ENCODE results near the gene CECR2. TPM values are rescaled to one million over a fixed set of nuclear protein-coding genes. Genes with fewer than 3 reads are reported as not detected.
"Not testable (repeated sequence)": the region's sequence is repeated elsewhere in the genome, so short reads cannot be mapped to it uniquely, and the experiment has no call there.

CECR2 gene
- total RNA-seq, 4 donors from 2014 or later: 1.1 to 2.1 (median 1.3) TPM

DNA sequence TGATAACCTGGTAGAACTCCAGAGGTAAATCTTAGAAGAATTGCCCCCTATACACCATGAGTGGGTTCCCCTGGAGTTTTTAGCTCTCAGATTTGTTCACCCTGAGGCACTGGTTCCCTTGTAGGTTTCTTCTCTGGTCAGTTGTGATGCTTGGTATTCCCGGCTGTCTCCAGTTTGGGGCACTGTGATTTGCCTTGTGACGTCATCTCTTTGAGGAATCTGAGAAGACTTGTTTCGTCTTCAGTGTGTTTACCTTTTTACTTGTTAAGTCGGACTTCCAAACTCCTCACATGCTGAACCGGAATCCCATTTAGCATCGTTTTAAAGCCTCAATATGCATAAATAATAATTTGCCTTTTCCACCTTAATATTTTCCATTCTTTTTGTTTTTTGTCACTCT, 54.4 kb downstream of the CECR2 start:
- Histone ChIP-seq H3K27ac (replicated peaks in 1 of 4) (no peak overlapping the region), H3K4me1 (no peaks in the 10 kb centered on the region), H3K4me3 (no peak overlapping the region), H3K27me3 (no peaks in the 10 kb centered on the region), H3K9me3 (no peaks in the 10 kb centered on the region), H3K36me3 (no peaks in the 10 kb centered on the region)
- intact Hi-C loops (cut with DNase I): no loop called here
- TF ChIP-seq, protein P1, sequence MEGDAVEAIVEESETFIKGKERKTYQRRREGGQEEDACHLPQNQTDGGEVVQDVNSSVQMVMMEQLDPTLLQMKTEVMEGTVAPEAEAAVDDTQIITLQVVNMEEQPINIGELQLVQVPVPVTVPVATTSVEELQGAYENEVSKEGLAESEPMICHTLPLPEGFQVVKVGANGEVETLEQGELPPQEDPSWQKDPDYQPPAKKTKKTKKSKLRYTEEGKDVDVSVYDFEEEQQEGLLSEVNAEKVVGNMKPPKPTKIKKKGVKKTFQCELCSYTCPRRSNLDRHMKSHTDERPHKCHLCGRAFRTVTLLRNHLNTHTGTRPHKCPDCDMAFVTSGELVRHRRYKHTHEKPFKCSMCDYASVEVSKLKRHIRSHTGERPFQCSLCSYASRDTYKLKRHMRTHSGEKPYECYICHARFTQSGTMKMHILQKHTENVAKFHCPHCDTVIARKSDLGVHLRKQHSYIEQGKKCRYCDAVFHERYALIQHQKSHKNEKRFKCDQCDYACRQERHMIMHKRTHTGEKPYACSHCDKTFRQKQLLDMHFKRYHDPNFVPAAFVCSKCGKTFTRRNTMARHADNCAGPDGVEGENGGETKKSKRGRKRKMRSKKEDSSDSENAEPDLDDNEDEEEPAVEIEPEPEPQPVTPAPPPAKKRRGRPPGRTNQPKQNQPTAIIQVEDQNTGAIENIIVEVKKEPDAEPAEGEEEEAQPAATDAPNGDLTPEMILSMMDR (IDR thresholded peaks at IDR 0.05): no peak
- TF ChIP-seq POLR2AphosphoS5 (IDR thresholded peaks at IDR 0.05): no peak
- TF ChIP-seq EP300 (IDR thresholded peaks at IDR 0.05): no peak
- TF ChIP-seq POLR2A (IDR thresholded peaks at IDR 0.05; ENCODE audit: low read depth): no peak
- DNase-seq (ENCODE audit: extremely low spot score): peak; percentile 39
- 81% methylated on average over 6 of the region's 6 CpGs for WGBS

DNA sequence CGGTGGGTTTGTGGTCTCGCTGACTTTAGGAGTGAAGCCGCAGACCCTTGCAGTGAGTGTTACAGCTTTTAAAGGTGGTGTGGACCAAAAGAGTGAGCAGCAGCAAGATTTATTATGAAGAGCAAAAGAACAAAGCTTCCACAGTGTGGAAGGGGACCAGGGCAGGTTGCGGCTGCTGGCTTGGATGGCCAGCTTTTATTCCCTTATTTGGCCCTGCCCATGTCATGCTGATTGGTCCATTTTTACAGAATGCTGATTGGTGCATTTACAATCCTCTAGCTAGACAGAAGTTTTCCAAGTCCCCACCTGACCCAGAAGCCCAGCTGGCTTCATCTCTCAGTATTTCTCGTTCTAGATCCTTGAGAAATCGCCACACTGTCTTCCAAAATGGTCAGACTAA, 58.3 kb downstream of the CECR2 start:
- H3K9me3 ChIP-seq; H3K36me3 ChIP-seq; H3K27me3 ChIP-seq; H3K4me1 ChIP-seq; intact Hi-C loops (cut with DNase I); DNase-seq (ENCODE audit: extremely low spot score); H3K4me3 ChIP-seq; H3K27ac ChIP-seq (replicated peaks in 1 of 4): not testable (repeated sequence)
- 77% methylated on average over 6 of the region's 6 CpGs for WGBS

DNA sequence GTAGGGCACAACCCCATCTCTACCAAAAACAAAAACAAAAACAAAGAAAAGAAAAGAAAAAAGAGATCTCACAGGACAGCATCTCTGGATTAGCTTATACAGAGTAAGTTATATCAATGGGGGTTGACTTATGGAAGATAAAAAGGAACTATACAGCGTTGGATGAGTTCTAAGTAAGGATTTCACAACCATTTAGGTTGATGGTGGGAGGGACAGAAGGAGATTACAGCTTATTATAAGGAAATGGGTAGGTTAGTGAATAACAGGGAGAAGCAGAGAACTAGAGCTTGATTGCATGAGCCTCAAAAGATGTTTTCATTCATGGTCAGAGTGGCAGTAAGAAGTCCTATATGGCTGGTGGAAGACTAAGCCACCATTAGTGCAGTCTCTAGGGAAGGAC, 60.3 kb downstream of the CECR2 start:
- Histone ChIP-seq H3K27ac (replicated peaks in 1 of 4) (no peak overlapping the region), H3K27me3 (no peaks in the 10 kb centered on the region), H3K4me3 (no peak overlapping the region), H3K4me1 (peaks cover 0 to 4% (median 0%) of the 10 kb centered on the region in 4 donors), H3K9me3 (no peaks in the 10 kb centered on the region), H3K36me3 (no peaks in the 10 kb centered on the region)
- DNase-seq (ENCODE audit: extremely low spot score): no peak
- intact Hi-C loops (cut with DNase I): no loop called here
- TF ChIP-seq EP300 (IDR thresholded peaks at IDR 0.05) (no peak), POLR2AphosphoS5 (IDR thresholded peaks at IDR 0.05) (no peak), POLR2A (IDR thresholded peaks at IDR 0.05; ENCODE audit: low read depth) (no peak)
- TF ChIP-seq, protein P1 (IDR thresholded peaks at IDR 0.05): no peak
- WGBS: 74% methylated on average over 1 of the region's 1 CpG

DNA sequence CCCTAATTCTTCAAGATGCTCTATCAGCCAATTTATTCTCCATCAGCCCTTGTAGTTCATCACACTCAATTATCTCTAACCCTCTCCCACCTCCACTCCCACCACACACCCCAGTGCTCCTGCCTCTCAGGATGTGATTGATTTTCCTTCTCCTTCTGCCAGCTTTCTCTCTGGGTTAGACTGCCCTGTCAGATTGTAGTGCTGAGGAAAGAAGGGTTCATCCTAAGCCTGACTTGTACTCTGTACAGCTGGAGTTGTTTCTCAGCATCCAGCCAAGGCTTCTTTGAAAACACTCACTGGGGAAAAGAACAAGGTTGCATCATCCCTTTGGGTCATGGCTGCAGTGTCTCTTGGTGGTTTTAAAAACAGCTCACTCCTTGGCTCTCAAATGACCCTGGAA, 61.2 kb downstream of the CECR2 start:
- no peak for TF ChIP-seq POLR2AphosphoS5 (IDR thresholded peaks at IDR 0.05)
- TF ChIP-seq, protein P1 (IDR thresholded peaks at IDR 0.05): no peak
- no peaks in the 10 kb centered on the region for H3K36me3 ChIP-seq
- no peaks in the 10 kb centered on the region for H3K9me3 ChIP-seq
- DNase-seq (ENCODE audit: extremely low spot score): no peak
- intact Hi-C loops (cut with DNase I): no loop called here
- H3K4me3 ChIP-seq: no peak overlapping the region
- peaks cover 0 to 4% (median 0%) of the 10 kb centered on the region in 4 donors for H3K4me1 ChIP-seq
- no peaks in the 10 kb centered on the region for H3K27me3 ChIP-seq
- H3K27ac ChIP-seq (replicated peaks in 1 of 4): peak overlapping the region in 2 of 4 donors; percentile 38 to 43

DNA sequence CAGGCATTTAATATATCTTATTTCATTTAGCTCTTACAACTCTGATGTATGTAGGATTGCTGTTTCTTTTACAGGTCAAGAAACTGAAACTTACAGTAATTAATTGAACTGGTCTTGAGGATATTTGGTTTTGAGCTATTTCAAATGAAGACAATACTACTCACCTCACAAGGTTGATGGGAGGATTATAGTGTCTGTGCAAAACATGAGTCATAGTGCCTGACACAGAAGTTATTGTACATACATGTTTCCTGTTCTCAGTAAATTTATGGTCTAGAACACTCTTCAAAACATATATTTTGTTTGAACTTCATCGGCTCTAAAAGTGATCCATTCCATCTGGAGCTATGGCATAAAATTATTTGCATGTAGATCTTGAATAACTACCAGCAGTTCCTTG, 61.9 kb downstream of the CECR2 start:
- TF ChIP-seq, protein P1 (IDR thresholded peaks at IDR 0.05): no peak
- no peak for TF ChIP-seq POLR2AphosphoS5 (IDR thresholded peaks at IDR 0.05)
- TF ChIP-seq EP300 (IDR thresholded peaks at IDR 0.05): no peak
- TF ChIP-seq POLR2A (IDR thresholded peaks at IDR 0.05; ENCODE audit: low read depth): no peak
- Histone ChIP-seq H3K27me3 (no peaks in the 10 kb centered on the region), H3K36me3 (no peaks in the 10 kb centered on the region), H3K27ac (replicated peaks in 1 of 4) (no peak overlapping the region), H3K4me1 (peaks cover 0 to 8% (median 4%) of the 10 kb centered on the region in 4 donors), H3K9me3 (no peaks in the 10 kb centered on the region), H3K4me3 (no peak overlapping the region)
- intact Hi-C loops (cut with DNase I): no loop called here
- 47% methylated on average over 1 of the region's 1 CpG for WGBS
- DNase-seq (ENCODE audit: extremely low spot score): no peak
